NCI-H146 treated with DMSO at 0.1 percent for 48 hours (cell line): ENCODE results near the gene LOXHD1.

Experiments
- DNase-seq: peaks from one replicate; lab custom pipeline; 2025; ENCODE audit not compliant: unreplicated experiment; lab: John Stamatoyannopoulos, UW

Gene LOXHD1

GRCh38 chr18:46575851-46576250 is 81.2 kb downstream of the LOXHD1 start:
- no peak for DNase-seq

GRCh38 chr18:46574743-46575115 is 82.3 kb downstream of the LOXHD1 start:
- no peak for DNase-seq

GRCh38 chr18:46574000-46574742 is 82.8 kb downstream of the LOXHD1 start:
- no peak for DNase-seq

- DNase-seq: no peak
Measured at GRCh38 chr18:46573156-46573555, 83.9 kb downstream of the LOXHD1 start.

GRCh38 chr18:46571756-46572155 is 85.3 kb downstream of the LOXHD1 start:
- DNase-seq: no peak

- DNase-seq: no peak
Measured at GRCh38 chr18:46570666-46571065, 86.4 kb downstream of the LOXHD1 start.

GRCh38 chr18:46570134-46570533 is 86.9 kb downstream of the LOXHD1 start:
- DNase-seq: no peak

GRCh38 chr18:46569211-46569610 is 87.8 kb downstream of the LOXHD1 start:
- no peak for DNase-seq

GRCh38 chr18:46567196-46567595 is 89.8 kb downstream of the LOXHD1 start:
- no peak for DNase-seq

GRCh38 chr18:46566111-46566510 is 90.9 kb downstream of the LOXHD1 start:
- DNase-seq: no peak

- no peak for DNase-seq
Measured at GRCh38 chr18:46565256-46565655, 91.8 kb downstream of the LOXHD1 start.

- DNase-seq: peak; percentile 71
Measured at GRCh38 chr18:46563317-46563716, 93.7 kb downstream of the LOXHD1 start.

- DNase-seq: no peak
Measured at GRCh38 chr18:46562674-46563192, 94.3 kb downstream of the LOXHD1 start.

GRCh38 chr18:46560671-46561045 is 96.4 kb downstream of the LOXHD1 start:
- DNase-seq: no peak

- no peak for DNase-seq
Measured at GRCh38 chr18:46559946-46560670, 96.9 kb downstream of the LOXHD1 start.

- DNase-seq: no peak
Measured at GRCh38 chr18:46559296-46559695, 97.7 kb downstream of the LOXHD1 start.

- DNase-seq: no peak
Measured at GRCh38 chr18:46556590-46557206, 100.3 kb downstream of the LOXHD1 start.

GRCh38 chr18:46555724-46556123 is 101.3 kb downstream of the LOXHD1 start:
- DNase-seq: peak; percentile 55

- DNase-seq: no peak
Measured at GRCh38 chr18:46555213-46555612, 101.8 kb downstream of the LOXHD1 start.

GRCh38 chr18:46554406-46555080 is 102.5 kb downstream of the LOXHD1 start:
- no peak for DNase-seq

GRCh38 chr18:46550609-46551008 is 106.4 kb downstream of the LOXHD1 start:
- no peak for DNase-seq
